Nephron progenitor cell (in vitro differentiated cells): ENCODE results near the gene GPRASP3.
"Not testable (repeated sequence)": the region's sequence is repeated elsewhere in the genome, so short reads cannot be mapped to it uniquely, and the experiment has no call there.

Source experiments
- DNase-seq: peaks from one replicate; pipeline ENCODE4 v3.0.0; 2021
- H3K27ac Mint-ChIP-seq: 2 replicates; pipeline ENCODE4 v1.8.0; 2021; ENCODE audit warnings: mild to moderate bottlenecking, moderate library complexity, mixed read lengths
- H3K27me3 Mint-ChIP-seq: 2 replicates; pipeline ENCODE4 v1.8.0; 2021; ENCODE audit warnings: mild to moderate bottlenecking, low read depth, mixed read lengths; ENCODE audit not compliant: poor library complexity
- H3K36me3 Mint-ChIP-seq: 2 replicates; pipeline ENCODE4 v1.8.0; 2021; ENCODE audit warnings: low read depth, mixed read lengths
- H3K4me1 Mint-ChIP-seq: 2 replicates; pipeline ENCODE4 v1.8.0; 2021; ENCODE audit warnings: mixed read lengths
- H3K4me3 Mint-ChIP-seq: 2 replicates; pipeline ENCODE4 v1.8.0; 2021; ENCODE audit warnings: mild to moderate bottlenecking, moderate library complexity, mixed read lengths
- H3K9me3 Mint-ChIP-seq: 2 replicates; pipeline ENCODE4 v1.8.0; 2021; ENCODE audit warnings: mild to moderate bottlenecking, moderate library complexity, mixed read lengths
- CTCF ChIP-seq: fragments of 200-600 bp; sonication (generic); IDR thresholded peaks from 2 replicates; pipeline ENCODE4 v1.5.0; 2021; ENCODE audit warnings: antibody characterized with exemption

The GPRASP3 gene

GRCh38 chrX:102720237-102721168 is at the start of gene GPRASP3:
Gene GPRASP3 (plus strand): TSS chrX:102720743. CDS start chrX:102748996, 28,253 bp downstream.
- no peak for TF ChIP-seq CTCF
- H3K4me3 Mint-ChIP-seq: peak within 1 kb of the TSS; percentile 66
- H3K27me3 Mint-ChIP-seq: no peaks in the 10 kb centered on the region
- H3K9me3 Mint-ChIP-seq: peaks cover 23% of the 10 kb centered on the region
- no peaks in the 10 kb centered on the region for H3K36me3 Mint-ChIP-seq
- no peak for DNase-seq
- no peak within 1 kb of the TSS for H3K27ac Mint-ChIP-seq
- no peaks in the 10 kb centered on the region for H3K4me1 Mint-ChIP-seq

GRCh38 chrX:102672856-102673255 is 47.7 kb upstream of the GPRASP3 start:
- no peak for DNase-seq
- Mint-ChIP-seq H3K4me1 (no peaks in the 10 kb centered on the region), H3K9me3 (peaks cover 56% of the 10 kb centered on the region), H3K27me3 (peaks cover 3% of the 10 kb centered on the region), H3K36me3 (peaks cover 16% of the 10 kb centered on the region), H3K4me3 (no peak overlapping the region), H3K27ac (no peak overlapping the region)
- TF ChIP-seq CTCF: no peak

- Mint-ChIP-seq H3K9me3 (peaks cover 78% of the 10 kb centered on the region), H3K36me3 (peaks cover 41% of the 10 kb centered on the region)
- not testable (repeated sequence) for H3K4me1 Mint-ChIP-seq, H3K27ac Mint-ChIP-seq, H3K4me3 Mint-ChIP-seq, H3K27me3 Mint-ChIP-seq, DNase-seq
Observed at GRCh38 chrX:102677479-102677878, 43.1 kb upstream of the GPRASP3 start.

- Mint-ChIP-seq H3K36me3 (peaks cover 64% of the 10 kb centered on the region), H3K4me3 (no peak overlapping the region), H3K27me3 (no peaks in the 10 kb centered on the region), H3K9me3 (peaks cover 81% of the 10 kb centered on the region), H3K27ac (no peak overlapping the region), H3K4me1 (no peaks in the 10 kb centered on the region)
- DNase-seq: no peak
- TF ChIP-seq CTCF: no peak
Observed at GRCh38 chrX:102684772-102685520, 35.6 kb upstream of the GPRASP3 start.

- TF ChIP-seq CTCF: no peak
- no peaks in the 10 kb centered on the region for H3K27me3 Mint-ChIP-seq
- no peaks in the 10 kb centered on the region for H3K4me1 Mint-ChIP-seq
- no peak overlapping the region for H3K27ac Mint-ChIP-seq
- no peak overlapping the region for H3K4me3 Mint-ChIP-seq
- DNase-seq: no peak
- peaks cover 21% of the 10 kb centered on the region for H3K36me3 Mint-ChIP-seq
- H3K9me3 Mint-ChIP-seq: peaks cover 63% of the 10 kb centered on the region
Observed at GRCh38 chrX:102694749-102695148, 25.8 kb upstream of the GPRASP3 start.

GRCh38 chrX:102696306-102696705 is 24.2 kb upstream of the GPRASP3 start:
- H3K4me1 Mint-ChIP-seq: no peaks in the 10 kb centered on the region

More at GRCh38 chrX:102696306-102696705, 24.2 kb upstream of the GPRASP3 start:
- DNase-seq: no peak
- Mint-ChIP-seq H3K4me3 (no peak overlapping the region), H3K36me3 (peaks cover 14% of the 10 kb centered on the region), H3K27ac (no peak overlapping the region), H3K9me3 (peaks cover 58% of the 10 kb centered on the region), H3K27me3 (no peaks in the 10 kb centered on the region)
- TF ChIP-seq CTCF: no peak
